Measurements from ENCODE around the gene C10orf71. TPM values are rescaled to one million over a fixed set of nuclear protein-coding genes. Genes with fewer than 3 reads are reported as not detected.

C10orf71 gene
- total RNA-seq, 1 donor from 2014 or later, result not detected

DNA sequence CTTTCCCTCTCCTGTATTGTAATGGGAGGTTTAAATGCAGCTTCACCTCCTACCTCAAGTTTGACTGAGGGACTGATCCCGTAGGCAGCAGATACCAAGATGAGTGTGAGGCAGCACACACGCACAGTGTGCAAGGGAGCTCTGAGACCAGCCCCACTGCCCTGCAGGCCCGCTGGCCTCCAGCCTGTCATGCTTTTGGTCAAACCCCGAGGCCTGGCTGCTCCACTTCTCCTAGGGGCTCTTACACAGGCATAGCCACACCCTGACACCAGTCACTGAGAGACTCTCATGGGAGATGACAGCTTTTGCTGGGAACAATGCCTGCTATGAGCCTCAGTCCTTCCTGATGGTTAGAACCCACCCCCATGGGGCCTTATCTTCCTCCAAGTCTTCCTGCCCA lies 69.3 kb downstream of the C10orf71 start:
- no peak for DNase-seq (ENCODE audit: extremely low read depth, low read depth, low spot score)

DNA sequence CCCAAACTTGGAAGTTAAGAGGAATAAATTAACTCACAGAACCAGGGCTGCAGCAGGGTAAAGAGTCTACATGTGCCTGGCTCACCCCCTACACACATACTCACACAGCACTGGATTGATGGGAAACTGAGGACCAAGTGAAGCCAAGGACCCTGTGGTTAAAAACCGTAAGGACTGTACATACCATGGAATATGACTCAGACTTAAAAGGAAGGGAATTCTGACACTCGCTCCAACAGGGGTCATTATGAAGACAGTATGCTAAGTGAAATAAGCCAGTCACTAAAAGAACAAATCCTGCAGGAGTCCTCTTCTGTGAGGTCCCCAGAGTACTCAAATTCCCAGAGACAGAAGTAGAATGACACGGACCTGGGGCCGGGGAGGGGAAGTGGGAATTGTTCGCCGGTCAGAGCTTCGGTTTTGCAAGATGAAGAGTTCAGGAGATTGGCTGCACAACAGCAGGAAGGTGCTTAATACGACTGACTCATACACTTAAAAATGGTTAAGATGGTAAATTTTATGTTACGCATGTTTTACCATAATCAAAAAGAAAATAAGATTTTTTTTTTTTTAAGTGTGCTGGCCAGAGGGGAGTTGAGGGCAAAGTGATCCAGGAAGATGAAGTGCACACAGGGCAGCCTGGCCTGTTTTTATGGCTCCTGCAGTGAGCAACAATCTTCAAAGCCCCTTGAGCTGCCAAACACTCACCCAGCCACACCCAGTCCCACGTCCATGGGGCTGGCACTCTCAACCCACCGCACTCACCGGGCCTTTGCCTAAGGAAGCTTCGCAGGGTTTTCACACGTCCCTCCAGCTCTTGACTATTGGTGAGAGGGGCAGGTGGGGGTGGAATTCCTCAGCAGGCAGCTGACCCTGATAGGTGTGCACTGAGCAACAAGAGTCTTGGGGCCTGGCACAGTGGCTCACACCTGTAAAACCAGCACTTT lies 70.5 kb downstream of the C10orf71 start:
- no peak for DNase-seq (ENCODE audit: extremely low read depth, low read depth, low spot score)

DNA sequence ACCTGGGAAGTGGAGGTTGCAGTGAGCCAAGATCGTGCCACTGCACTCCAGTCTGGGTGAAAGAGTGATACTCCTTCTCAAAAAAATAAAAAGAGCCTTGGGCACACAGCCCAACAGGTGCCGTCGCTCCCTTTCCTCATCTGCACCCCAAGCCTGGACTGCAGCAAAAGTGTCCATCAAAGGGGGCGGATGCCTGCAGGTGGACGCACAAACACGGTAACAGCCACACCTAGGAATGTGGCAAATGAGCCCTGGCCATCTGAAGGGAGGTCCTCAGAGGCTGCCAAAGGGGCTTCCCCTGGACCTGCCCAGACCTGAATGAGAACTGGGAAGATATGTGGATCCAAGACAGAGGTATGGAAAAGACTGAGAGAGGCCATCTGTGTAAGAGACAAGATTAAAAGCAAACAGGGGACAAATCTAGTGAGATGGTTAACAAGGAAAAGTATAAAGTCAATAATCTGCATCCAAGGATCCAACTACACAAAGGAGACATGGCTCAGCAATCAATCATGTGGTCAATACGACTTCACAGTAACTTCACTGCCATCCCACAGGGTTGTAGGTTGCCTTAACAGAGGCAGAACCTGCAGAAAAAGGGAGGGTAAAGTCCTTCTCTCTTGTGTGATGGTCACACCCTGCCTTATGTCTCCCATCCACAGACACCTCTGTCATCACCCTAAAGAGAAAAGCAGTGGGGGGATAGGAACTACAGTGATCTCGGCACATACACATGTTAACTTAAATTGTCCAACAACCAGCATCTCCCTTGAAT lies 71.5 kb downstream of the C10orf71 start:
- no peak for DNase-seq (ENCODE audit: extremely low read depth, low read depth, low spot score)

DNA sequence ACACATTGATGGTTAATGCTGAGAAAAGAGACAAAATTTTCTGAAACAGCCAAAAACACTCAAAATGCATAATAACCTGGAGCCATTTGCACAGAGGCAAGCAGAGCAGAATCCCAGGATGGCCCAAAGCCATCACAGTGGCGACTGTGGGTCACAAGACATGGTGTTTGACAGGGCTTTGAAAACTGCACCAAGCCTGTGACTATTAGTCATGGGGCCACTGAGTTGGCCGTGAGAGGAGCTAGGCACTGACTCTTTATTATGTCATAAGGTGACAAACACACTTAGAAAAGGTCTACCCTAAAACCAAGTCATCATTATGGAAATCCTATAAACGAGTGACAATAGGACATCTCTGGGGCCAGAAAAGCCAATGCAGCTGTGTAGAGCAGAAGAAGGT lies 73.0 kb downstream of the C10orf71 start:
- no peak for DNase-seq (ENCODE audit: extremely low read depth, low read depth, low spot score)

DNA sequence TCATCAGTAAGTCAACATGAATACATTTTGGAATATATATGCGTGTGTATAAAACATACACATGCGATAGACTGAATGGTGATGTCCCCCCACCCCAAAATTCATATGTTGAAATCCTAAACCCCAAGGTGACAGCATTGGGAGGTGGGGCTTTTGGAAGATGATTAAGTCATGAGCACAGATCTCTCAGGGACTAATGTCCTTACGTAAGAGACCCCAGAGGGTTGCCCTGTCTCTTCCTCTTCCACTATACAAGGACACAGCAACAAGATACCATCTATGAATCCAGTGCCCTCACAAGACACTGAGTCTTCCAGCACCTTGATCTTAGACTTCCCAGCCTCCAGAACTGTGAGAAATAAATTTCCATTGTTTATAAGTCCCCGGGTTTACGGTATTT lies 74.4 kb downstream of the C10orf71 start:
- no peak for DNase-seq (ENCODE audit: extremely low read depth, low read depth, low spot score)

DNA sequence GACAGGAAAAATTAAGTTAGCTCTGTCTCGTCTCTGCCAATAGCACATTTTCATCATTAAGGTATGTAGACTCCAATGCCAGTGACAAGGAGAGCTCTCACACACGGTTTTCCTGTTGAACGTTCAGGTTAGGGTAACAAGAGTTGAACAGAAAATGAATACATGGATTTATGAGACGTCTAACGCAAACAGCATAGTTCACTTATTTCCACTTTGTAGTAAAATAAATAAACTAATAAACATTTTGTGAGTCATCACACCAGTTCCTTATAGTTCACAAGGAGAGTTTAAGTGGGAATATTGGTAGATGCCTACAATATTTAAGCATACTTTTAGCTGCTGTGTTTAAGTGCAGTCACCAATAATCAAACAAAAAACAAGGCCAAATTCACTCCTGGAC lies 75.8 kb downstream of the C10orf71 start:
- DNase-seq (ENCODE audit: extremely low read depth, low read depth, low spot score), result no peak

DNA sequence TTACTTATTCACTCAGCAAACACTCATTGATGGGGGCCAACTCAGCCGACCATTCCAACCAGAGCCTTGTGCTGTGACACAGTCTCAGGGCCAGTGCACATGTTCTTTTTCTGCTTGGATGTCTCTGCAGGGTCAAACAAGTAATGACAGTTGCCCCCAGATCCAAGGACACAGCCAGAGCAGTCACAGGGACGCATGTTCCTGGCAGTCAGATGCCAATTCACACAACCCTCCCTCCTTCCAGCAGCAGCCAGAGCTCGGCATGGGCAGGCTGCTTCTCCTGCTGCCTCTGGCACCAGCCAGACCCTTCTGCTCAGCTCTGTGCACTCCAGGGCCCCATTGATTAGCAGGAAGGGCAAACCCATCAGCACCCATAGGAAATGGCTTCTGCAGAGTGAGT lies 76.6 kb downstream of the C10orf71 start:
- DNase-seq (ENCODE audit: extremely low read depth, low read depth, low spot score), result no peak

Other genes starting within 250 kb of the C10orf71 start
- gene VSTM4, start 183.6 kb upstream of the C10orf71 start, total RNA-seq, result 0.15 and 0.35 TPM in 2 replicates
- gene FAM170B, start 165.1 kb upstream of the C10orf71 start, total RNA-seq, result not detected in 2 replicates
- 6.5 and 11.6 TPM in 2 replicates for gene TMEM273, start 110.8 kb upstream of the C10orf71 start, total RNA-seq
- not detected in 2 replicates for gene DRGX, start 96.9 kb downstream of the C10orf71 start, total RNA-seq
- gene ERCC6, start 240.0 kb downstream of the C10orf71 start, total RNA-seq, result 10.7 and 14.5 TPM in 2 replicates